Endodermal cell (in vitro differentiated cells): ENCODE data around the gene CETN3. TPM values are rescaled to one million over a fixed set of nuclear protein-coding genes. Genes with fewer than 3 reads are reported as not detected.

ENCODE experiments used
- DNase-seq: peaks from one replicate; pipeline ENCODE4 v3.0.0-alpha.2; 2017
- H3K27ac ChIP-seq: 2 replicates; pipeline ENCODE4 v1.5.1; 2013; ENCODE audit warnings: mild to moderate bottlenecking, low read depth, low read length, moderate library complexity
- H3K27me3 ChIP-seq: 2 replicates; pipeline ENCODE4 v1.6.1; 2013; ENCODE audit warnings: mild to moderate bottlenecking, low read length, moderate library complexity; ENCODE audit not compliant: insufficient read depth, control insufficient read depth, poor library complexity, severe bottlenecking
- H3K36me3 ChIP-seq: 2 replicates; pipeline ENCODE4 v1.7.0; 2013; ENCODE audit warnings: mild to moderate bottlenecking, low read length, moderate library complexity; ENCODE audit not compliant: control insufficient read depth, insufficient read depth
- H3K4me1 ChIP-seq: one replicate; pipeline ENCODE4 v1.7.0; 2013; ENCODE audit warnings: low read length; ENCODE audit not compliant: control insufficient read depth, insufficient read depth
- H3K4me3 ChIP-seq: 2 replicates; pipeline ENCODE4 v1.5.1; 2013; ENCODE audit warnings: mild to moderate bottlenecking, low read length, moderate library complexity
- H3K9ac ChIP-seq: 2 replicates; pipeline ENCODE4 v1.6.1; 2013; ENCODE audit warnings: mild to moderate bottlenecking, low read length, moderate library complexity; ENCODE audit not compliant: poor library complexity, severe bottlenecking; ENCODE audit errors: extremely low read depth
- H3K9me3 ChIP-seq: 2 replicates; pipeline ENCODE4 v1.6.1; 2013; ENCODE audit warnings: mild to moderate bottlenecking, low read length, moderate library complexity; ENCODE audit not compliant: control insufficient read depth
- H3K27ac Mint-ChIP-seq: 2 replicates; pipeline ENCODE4 v1.8.0; 2020; ENCODE audit warnings: mixed read lengths
- H3K27me3 Mint-ChIP-seq: 2 replicates; pipeline ENCODE4 v1.8.0; 2021; ENCODE audit warnings: mild to moderate bottlenecking, mixed read lengths; ENCODE audit not compliant: insufficient read depth
- H3K36me3 Mint-ChIP-seq: 2 replicates; pipeline ENCODE4 v1.8.0; 2020; ENCODE audit warnings: low read depth, mixed read lengths
- H3K4me1 Mint-ChIP-seq: 2 replicates; pipeline ENCODE4 v1.8.0; 2020; ENCODE audit warnings: mixed read lengths
- H3K4me3 Mint-ChIP-seq: 2 replicates; pipeline ENCODE4 v1.8.0; 2020; ENCODE audit warnings: mild to moderate bottlenecking, moderate library complexity, mixed read lengths
- H3K9me3 Mint-ChIP-seq: 2 replicates; pipeline ENCODE4 v1.8.0; 2020; ENCODE audit warnings: mild to moderate bottlenecking, mixed read lengths
- WGBS, 2 experiments: methylation state at CpG; one replicate each; pipeline versions ENCODE4 v1.1.5 to v1.1.7; 2013; ENCODE audit warnings: missing lambda C conversion rate in 2 of 2, mixed read lengths in 1 of 2; ENCODE audit not compliant: insufficient coverage in 1 of 2, insufficient read length in 1 of 2; 5-methylcytosine and 5-hydroxymethylcytosine counted together
- total RNA-seq, 2 donors: library from RNA; stranded (reverse); fragmentation: NEBNext Ultra II Directional in 1 of 2; extraction: Animal tissue kit (Norgen Biotek cat#: 25700) in 1 of 2; gene quantifications; 2 replicates in 1 of 2; 3 replicates in 1 of 2; pipeline ENCODE4 v1.2.1, GENCODE V29; 2021
- TF ChIP-seq, protein P1 (sequence below): fragments of 200-600 bp; sonication (generic); conservative IDR thresholded peaks from 2 replicates; pipeline ENCODE4 v1.5.0; 2021; ENCODE audit warnings: antibody characterized with exemption, mild to moderate bottlenecking

The CETN3 gene
- total RNA-seq, 2 donors from 2014 or later, result 50.7 to 65.1 TPM

DNA sequence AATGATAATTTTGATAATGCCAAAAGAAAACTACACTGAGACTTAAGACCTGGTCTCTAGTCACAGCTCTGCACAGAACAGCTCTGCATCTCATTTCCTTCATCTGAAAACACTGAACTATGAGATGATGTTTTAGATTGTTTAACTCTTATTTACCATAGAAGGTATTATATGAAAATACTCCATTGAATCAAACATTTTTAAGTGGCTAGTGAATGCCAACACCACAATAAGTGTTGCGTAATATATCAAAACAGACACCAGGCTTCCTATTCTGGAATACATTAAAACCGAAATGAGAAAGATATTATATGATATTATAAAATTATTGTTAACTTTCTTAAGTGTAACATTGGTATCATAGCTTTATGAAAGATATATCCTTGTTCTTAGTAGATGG, 14.6 kb downstream of the CETN3 start:
- no peak for DNase-seq
- Mint-ChIP-seq H3K36me3 (peaks cover 28% of the 10 kb centered on the region), H3K4me1 (peaks cover 11% of the 10 kb centered on the region), H3K4me3 (no peak overlapping the region), H3K27me3 (no peaks in the 10 kb centered on the region), H3K9me3 (no peaks in the 10 kb centered on the region), H3K27ac (no peak overlapping the region)
- H3K9ac ChIP-seq, result no peak overlapping the region
- no peaks in the 10 kb centered on the region for H3K4me1 ChIP-seq
- no peak overlapping the region for H3K4me3 ChIP-seq
- no peaks in the 10 kb centered on the region for H3K27me3 ChIP-seq
- no peaks in the 10 kb centered on the region for H3K9me3 ChIP-seq
- no peak overlapping the region for H3K27ac ChIP-seq
- TF ChIP-seq, protein P1, sequence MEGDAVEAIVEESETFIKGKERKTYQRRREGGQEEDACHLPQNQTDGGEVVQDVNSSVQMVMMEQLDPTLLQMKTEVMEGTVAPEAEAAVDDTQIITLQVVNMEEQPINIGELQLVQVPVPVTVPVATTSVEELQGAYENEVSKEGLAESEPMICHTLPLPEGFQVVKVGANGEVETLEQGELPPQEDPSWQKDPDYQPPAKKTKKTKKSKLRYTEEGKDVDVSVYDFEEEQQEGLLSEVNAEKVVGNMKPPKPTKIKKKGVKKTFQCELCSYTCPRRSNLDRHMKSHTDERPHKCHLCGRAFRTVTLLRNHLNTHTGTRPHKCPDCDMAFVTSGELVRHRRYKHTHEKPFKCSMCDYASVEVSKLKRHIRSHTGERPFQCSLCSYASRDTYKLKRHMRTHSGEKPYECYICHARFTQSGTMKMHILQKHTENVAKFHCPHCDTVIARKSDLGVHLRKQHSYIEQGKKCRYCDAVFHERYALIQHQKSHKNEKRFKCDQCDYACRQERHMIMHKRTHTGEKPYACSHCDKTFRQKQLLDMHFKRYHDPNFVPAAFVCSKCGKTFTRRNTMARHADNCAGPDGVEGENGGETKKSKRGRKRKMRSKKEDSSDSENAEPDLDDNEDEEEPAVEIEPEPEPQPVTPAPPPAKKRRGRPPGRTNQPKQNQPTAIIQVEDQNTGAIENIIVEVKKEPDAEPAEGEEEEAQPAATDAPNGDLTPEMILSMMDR, result no peak
- H3K36me3 ChIP-seq, result peaks cover 33% of the 10 kb centered on the region
- 100% methylated on average over 1 of the region's 2 CpGs; no CpG with 5 or more reads in 1 of the 2 experiments for WGBS, 2 experiments

DNA sequence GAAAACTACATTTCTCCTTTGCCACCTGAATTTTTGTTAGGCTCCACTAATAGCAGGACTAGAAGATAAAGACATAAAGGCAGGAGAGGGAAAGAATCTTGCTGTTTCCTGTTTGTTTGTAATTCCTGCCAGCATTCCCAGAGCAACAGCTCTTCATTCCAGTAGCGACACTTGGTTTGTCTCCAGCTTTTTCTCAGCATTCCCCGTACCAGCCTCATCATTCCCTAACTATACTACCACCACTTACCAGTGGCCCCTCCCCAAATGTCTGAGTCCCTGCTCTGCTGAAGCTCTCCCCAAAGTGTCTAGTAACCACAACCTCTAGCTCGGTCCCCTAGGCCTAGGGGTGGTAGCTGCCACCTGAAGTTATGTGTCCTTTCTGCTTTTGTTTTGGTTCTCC, 18.6 kb downstream of the CETN3 start:
- no peak overlapping the region for H3K9ac ChIP-seq
- no peaks in the 10 kb centered on the region for H3K27me3 Mint-ChIP-seq
- peaks cover 20% of the 10 kb centered on the region for H3K4me1 Mint-ChIP-seq
- TF ChIP-seq, protein P1, result no peak
- H3K27ac Mint-ChIP-seq, result peak overlapping the region; percentile 50
- H3K36me3 ChIP-seq, result peaks cover 11% of the 10 kb centered on the region
- peak; percentile 55 for DNase-seq
- no peaks in the 10 kb centered on the region for H3K4me1 ChIP-seq
- peaks cover 15% of the 10 kb centered on the region for H3K36me3 Mint-ChIP-seq
- H3K4me3 Mint-ChIP-seq, result no peak overlapping the region
- WGBS, 2 experiments, result 85 to 86% methylated on average over 2 to 3 of the region's 3 CpGs
- no peak overlapping the region for H3K27ac ChIP-seq
- no peaks in the 10 kb centered on the region for H3K9me3 Mint-ChIP-seq
- H3K9me3 ChIP-seq, result no peaks in the 10 kb centered on the region
- no peak overlapping the region for H3K4me3 ChIP-seq
- no peaks in the 10 kb centered on the region for H3K27me3 ChIP-seq

DNA sequence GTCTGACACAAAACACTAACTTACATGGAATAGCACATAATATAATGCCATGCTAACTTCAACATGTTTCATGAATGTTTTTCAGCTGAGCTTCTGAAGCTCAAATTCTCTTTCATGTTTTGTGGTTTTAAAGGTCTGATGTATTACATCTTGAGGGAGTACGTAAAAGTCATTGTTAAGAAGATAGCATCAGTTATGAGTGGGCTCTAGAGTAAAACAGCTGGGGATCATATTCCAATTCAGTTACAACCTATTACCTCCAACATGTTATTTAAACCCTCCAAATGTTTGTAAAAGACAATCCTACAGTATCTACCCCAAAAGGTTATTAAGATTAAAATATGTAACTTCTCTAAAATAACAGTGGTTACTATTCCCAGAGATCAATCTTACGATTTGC, 19.2 kb downstream of the CETN3 start:
- Mint-ChIP-seq H3K4me1 (peaks cover 20% of the 10 kb centered on the region), H3K27me3 (no peaks in the 10 kb centered on the region), H3K4me3 (no peak overlapping the region), H3K9me3 (no peaks in the 10 kb centered on the region), H3K36me3 (peaks cover 15% of the 10 kb centered on the region), H3K27ac (no peak overlapping the region)
- no peak overlapping the region for H3K9ac ChIP-seq
- H3K4me3 ChIP-seq, result no peak overlapping the region
- TF ChIP-seq, protein P1, result no peak
- 88 to 93% methylated on average over 1 to 2 of the region's 2 CpGs for WGBS, 2 experiments
- H3K27ac ChIP-seq, result no peak overlapping the region
- no peaks in the 10 kb centered on the region for H3K4me1 ChIP-seq
- DNase-seq, result no peak
- peaks cover 11% of the 10 kb centered on the region for H3K36me3 ChIP-seq
- H3K27me3 ChIP-seq, result no peaks in the 10 kb centered on the region
- no peaks in the 10 kb centered on the region for H3K9me3 ChIP-seq
